ENCODE results near the gene RPS27.
A peak's percentile ranks its signal among the peaks of the same experiment; 100 is the strongest.
"Not testable (repeated sequence)": the region's sequence is repeated elsewhere in the genome, so short reads cannot be mapped to it uniquely, and the experiment has no call there.

The RPS27 gene

DNA sequence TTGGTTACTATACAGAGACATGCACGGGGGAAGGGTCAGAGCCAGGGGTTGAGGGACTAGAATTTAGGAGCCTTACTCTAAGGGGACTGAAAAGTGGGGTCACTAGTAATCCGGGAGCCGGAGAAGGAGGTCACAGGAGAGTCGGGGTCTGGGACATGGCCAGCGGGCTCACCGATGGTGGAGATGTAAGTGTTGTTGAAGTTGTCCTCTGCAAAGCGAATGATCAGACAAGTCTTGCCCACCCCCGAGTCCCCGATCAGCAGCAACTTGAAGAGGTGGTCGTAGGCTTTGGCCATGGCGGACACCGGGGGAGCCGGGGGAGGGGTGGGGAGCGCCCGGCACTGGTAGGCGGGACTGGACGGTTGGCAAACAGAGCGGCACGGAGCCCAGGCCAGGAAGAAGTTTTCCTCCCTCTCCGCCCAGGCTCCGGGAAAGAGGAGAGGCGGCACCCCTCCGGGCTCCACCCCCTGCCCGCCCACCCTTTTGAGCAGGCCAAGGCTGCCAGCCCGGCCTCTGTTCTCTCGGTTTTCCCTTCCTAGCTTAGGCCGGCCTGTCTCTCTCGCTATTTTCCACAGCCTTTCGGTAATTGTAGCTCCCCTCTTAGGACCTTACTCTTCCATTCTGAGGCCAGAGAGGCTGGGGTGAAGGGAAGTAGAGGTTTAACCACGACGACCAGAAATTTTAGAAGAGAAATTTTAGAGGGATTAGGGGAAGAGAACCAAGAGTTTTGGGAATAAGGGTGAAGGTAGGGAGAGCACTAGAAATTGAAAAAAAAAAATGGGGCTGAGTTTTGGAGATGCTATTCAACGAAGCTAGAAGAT lies 4.4 kb upstream of the RPS27 start, which contains the start of gene RAB13:
Gene RAB13 (minus strand): TSS at position 399 of the 821 bp plus-strand sequence. CDS start 103 bp downstream, at position 296.
- DNase-seq (ENCODE audit: low read depth) = peak; percentile 60

DNA sequence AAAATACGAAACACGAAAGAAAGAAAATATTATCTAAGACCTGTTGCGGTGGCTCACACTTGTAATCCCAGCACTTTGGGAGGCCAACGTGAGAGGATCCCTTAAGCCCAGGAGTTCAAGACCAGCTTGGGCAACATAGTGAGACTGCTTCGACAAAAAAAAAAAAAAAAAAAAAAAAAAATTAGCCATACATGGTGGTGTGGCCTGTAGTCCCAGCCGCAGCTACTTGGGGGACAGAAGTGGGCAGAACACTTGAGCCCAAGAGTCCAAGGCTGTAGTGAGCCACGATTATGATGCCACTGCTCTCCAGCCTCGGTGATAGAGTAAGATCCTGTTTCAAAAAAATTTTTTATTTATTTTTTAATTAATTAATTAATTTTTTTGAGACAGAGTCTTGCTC lies 2.9 kb upstream of the RPS27 start:
- no peak for DNase-seq (ENCODE audit: low read depth)

DNA sequence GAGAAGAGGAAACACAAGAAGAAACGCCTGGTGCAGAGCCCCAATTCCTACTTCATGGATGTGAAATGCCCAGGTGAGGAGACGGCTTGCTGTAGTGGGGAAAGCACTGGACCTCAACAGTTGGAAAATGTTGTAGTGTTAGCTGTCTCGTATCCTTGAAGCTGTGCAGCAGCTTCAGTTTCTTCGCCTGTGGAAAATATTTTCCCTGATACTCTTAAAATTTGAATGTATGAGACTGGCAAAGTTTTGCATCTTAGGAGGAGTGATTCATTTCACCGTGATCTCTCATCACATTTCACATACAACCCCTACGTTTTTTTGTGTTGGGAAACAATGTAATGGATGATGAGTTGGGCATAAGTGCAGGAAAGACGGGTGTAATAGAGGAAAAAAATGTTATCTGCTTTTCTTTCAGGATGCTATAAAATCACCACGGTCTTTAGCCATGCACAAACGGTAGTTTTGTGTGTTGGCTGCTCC lies 629 bp downstream of the RPS27 start:
- no peak for DNase-seq (ENCODE audit: low read depth)

DNA sequence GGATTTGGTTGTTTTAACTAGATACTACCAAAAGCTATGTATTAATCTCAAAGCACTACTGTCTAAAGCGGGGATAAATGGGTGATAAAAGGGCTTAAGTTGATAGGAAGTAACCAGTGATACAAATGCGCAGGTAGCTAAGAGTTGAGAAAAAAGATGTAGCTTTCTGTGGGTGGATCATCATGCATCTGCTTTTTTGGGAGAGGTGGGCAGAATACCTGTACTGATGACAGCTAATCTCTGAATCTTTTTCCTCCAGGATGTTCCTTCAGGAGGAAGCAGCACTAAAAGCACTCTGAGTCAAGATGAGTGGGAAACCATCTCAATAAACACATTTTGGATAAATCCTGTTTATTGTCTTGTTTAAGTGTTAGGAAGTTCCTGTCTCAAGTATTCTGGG lies 1.2 kb downstream of the RPS27 start:
- DNase-seq (ENCODE audit: low read depth) = no peak

DNA sequence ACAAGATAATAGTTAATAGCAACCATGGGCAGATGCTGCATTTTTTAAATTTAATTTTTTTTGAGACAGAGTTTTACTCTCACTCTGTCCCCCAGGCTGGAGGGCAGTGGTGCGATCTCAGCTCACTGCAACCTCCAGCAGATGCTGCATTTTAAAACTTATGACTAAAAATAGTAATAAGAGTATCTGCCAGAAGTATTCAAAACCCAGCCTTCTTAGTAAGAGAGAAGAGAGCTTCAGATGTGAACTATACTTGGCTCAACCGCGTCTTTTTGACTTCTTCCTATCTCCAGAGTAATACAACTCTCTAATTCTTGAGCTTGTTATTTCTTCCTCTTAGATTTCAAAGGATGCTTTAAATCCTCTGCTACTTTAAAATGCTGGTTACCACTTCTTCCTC lies 4.6 kb downstream of the RPS27 start:
- DNase-seq (ENCODE audit: low read depth) = no peak

DNA sequence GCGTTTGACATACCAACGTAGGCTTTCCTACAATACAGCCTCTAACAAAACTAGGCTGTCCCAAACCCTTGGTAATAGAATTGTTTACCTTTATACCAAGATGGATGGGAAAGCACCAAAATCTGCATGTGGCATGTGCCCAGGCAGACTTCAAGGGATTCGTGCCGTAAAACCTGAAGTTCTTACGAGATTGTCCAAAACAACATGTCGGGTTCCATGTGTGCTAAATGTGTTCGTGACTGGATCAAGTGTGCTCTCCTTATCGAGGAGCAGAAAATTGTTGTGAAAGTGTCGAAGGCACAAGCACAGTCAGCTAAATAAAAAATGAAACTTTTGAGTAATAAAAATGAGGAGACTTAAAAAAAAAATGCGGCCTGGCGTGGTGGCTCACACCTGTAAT lies 5.1 kb downstream of the RPS27 start:
- no peak for DNase-seq (ENCODE audit: low read depth)

DNA sequence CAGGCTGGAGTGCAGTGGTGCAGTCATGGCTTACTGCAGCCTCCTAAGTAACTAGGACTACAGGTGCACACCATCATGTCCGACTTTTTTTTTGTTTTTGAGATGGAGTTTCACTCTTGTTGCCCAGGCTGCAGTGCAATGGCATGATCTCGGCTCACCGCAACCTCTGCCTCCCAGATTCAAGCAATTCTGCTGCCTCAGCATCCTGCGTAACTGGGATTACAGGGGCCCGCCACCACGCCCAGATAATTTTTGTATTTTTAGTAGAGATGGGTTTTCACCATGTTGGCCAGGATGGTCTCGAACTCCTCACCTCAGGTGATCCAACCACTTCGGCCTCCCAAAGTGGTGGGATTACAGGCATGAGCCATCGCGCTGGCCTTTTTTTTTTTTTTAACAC lies 6.3 kb downstream of the RPS27 start:
- not testable (repeated sequence) for DNase-seq (ENCODE audit: low read depth)

DNA sequence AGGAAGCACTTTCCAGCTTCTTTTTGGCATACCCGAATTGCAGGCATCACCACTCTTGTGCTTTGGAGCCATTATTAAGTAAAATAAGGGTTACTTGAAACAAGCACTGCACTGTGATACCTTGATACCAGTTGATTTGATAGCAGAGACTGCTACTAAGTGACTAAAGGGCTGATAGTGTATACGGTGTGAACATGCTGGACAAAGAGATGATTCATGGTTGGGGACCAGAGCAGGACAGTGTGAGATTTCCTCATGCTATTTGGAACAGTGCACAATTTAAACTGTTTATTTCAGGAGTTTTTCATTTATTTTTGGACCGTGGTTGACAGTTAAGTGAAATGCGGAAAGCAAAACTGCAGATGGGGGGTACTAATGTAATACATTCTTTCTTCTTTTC lies 9.9 kb downstream of the RPS27 start:
- DNase-seq (ENCODE audit: low read depth) = no peak

DNA sequence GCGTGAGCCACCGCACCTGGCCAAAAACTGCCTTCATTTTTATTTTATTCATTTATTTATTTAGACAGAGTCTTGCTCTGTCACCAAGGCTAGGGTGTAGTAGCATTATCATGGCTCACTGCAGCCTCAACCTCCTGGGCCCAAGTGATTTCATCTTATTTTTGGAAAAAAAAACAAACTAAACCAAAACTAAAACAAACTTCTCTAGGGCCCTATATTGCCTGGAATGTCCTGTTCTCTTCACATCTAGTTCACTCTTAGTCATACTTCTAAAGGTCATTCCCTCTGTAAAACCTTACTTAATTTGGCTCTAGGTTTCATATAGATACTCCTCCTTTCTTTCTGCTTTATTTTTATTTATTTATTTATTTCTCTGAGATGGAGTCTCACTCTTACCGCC lies 15.6 kb downstream of the RPS27 start:
- DNase-seq (ENCODE audit: low read depth) = no peak

DNA sequence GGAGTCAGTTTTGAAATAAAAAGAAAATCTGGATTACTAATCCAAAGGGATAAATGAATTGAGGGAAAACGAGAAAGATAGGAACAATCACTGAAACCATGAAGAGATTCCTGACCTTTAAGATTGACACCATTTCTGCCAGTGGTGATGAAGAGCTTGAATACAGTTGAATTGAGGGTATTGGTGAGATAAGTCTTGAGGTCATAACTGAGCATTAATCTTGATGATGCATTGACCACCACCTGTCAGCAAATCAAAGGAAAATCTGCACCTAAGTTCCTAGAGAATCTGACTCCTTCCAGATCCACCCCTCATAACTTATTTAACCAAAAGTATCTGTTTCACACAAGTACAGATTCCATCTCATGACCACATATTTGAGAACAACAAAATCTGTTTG lies 21.6 kb downstream of the RPS27 start:
- DNase-seq (ENCODE audit: low read depth) = no peak

DNA sequence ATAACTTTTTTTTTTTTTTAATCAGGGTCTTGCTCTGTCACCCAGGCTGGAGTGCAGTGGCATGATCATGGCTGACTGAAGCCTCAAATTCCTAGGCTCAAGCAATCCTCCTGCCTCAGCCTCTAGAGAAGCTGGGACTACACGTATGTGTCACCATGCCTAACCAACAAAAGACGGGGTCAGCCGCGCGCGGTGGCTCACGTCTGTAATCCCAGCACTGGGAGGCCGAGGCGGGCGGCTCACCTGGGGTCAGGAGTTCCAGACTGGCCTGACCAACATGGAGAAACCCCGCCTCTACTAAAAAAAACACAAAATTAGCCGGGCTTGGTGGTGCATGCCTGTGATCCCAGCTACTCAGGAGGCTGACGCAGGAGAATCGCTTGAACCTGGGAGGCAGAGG lies 22.0 kb downstream of the RPS27 start:
- DNase-seq (ENCODE audit: low read depth) = not testable (repeated sequence)

DNA sequence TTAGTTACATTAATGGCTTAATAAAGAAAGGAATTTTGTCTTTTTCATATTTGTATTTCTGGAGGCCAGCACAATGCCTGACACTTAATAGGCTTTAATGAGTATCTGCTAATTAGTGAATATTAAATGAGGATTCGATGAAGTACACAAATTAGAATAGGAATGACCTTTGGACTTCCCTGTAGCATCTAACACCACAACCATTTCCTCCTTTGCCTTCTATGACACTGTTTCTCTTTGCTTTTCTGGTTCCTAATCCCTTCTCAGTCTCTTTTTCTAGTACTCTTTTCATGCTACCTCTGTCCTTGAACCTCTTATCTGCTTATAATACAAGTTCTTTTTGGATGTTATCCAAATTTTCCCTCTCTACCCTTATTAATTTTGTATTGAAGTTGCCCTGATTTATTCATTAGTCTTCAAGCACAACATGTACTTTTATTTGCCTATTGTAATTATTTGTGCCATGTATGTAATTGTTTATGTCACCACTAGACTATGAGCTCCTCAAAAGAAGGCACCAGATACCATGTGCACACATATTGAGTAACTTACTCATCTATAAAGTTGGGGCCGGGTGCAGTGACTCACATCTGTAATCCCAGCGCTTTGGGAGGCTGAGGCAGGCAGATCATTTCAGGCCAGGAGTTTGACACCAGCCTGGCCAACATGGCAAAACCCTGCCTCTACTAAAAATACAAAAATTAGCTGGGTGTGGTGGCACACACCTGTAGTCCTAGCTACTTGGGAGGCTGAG lies 23.8 kb downstream of the RPS27 start:
- no peak for DNase-seq (ENCODE audit: low read depth)

DNA sequence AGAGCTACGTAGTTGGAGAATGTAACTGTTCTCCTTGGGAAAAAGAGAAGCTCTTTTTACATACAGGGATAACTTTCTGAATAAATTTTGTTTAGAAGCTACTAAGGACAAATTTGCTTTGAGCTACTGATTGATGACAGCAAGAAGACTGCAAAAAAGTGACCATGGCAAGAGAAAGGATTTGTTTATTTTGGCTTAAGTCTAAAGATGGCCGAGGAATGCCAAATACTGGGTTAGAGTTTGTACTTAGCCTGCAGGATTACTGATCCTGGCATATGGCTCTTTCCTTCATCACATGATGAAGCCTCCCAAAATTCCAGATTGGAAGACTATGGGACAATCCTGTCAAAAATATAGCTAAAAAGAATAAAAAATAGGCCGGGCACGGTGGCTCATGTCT lies 28.7 kb downstream of the RPS27 start:
- no peak for DNase-seq (ENCODE audit: low read depth)

DNA sequence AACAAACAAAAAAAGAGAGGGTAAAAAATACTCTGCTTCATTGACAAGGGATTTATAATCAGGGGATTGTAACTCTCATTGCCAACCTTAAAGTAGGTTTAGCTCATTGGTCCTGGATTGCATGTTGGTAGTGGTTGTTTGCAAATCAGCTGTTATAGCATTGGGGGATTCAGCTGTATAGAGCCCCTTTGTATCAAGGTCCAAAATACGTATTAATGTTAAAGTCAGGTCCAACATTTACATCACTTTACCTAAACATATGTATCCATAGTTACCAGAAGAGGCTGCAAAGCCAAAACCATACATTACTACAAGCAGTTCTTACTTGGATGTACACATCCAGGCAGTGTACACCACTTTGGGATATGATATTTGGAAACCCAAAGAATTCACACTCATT lies 29.4 kb downstream of the RPS27 start:
- DNase-seq (ENCODE audit: low read depth) = no peak

DNA sequence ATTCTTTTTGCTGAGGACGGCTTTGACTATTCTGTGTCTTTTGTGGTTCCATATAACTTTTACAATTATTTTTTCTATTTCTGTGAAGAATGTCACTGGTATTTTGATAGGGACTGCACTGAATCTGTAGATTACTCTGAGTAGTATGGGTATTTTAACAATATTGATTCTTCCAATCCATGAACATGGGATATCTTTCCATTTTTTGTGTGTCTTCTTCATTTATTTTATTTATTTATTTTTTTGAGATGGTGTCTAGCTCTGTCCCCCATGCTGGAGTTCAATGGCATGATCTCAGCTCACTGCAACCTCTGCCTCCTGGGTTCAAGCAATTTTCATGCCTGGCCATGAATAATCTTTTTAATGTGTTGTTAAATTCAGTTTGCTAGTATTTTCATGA lies 43.1 kb downstream of the RPS27 start:
- not testable (repeated sequence) for DNase-seq (ENCODE audit: low read depth)
